ENCODE results near the gene VPS13C.

The VPS13C gene

GRCh38 chr15:62060113-62060895 lies at the start of gene VPS13C:
TSS of gene VPS13C (minus strand) at chr15:62060447. CDS start at chr15:62060374, 73 bp downstream.
- TF ChIP-seq CTCF (IDR thresholded peaks at IDR 0.05; ENCODE audit: low read depth, low read length) = peak; percentile 81
- DNase-seq (ENCODE audit: low read depth, low spot score) = peak; percentile 92
- peak within 1 kb of the TSS; percentile 81 for H3K4me3 ChIP-seq (ENCODE audit: low read depth, low read length)
- in situ Hi-C loops (cut with HindIII; ENCODE audit: low sequenced_read_pairs) = no loop called here

GRCh38 chr15:62109437-62109836 lies 49.2 kb upstream of the VPS13C start:
- DNase-seq (ENCODE audit: low read depth, low spot score) = no peak
- in situ Hi-C loops (cut with HindIII; ENCODE audit: low sequenced_read_pairs) = no loop called here
- H3K4me3 ChIP-seq (ENCODE audit: low read depth, low read length) = no peak overlapping the region
- no peak for TF ChIP-seq CTCF (IDR thresholded peaks at IDR 0.05; ENCODE audit: low read depth, low read length)

- TF ChIP-seq CTCF (IDR thresholded peaks at IDR 0.05; ENCODE audit: low read depth, low read length) = no peak
- no peak for DNase-seq (ENCODE audit: low read depth, low spot score)
- H3K4me3 ChIP-seq (ENCODE audit: low read depth, low read length) = no peak overlapping the region
- in situ Hi-C loops (cut with HindIII; ENCODE audit: low sequenced_read_pairs) = no loop called here
Observed at GRCh38 chr15:62108411-62108810, 48.2 kb upstream of the VPS13C start.

GRCh38 chr15:62107571-62108121 lies 47.4 kb upstream of the VPS13C start:
- DNase-seq (ENCODE audit: low read depth, low spot score) = no peak
- in situ Hi-C loops (cut with HindIII; ENCODE audit: low sequenced_read_pairs) = no loop called here
- TF ChIP-seq CTCF (IDR thresholded peaks at IDR 0.05; ENCODE audit: low read depth, low read length) = no peak
- no peak overlapping the region for H3K4me3 ChIP-seq (ENCODE audit: low read depth, low read length)

- no peak for DNase-seq (ENCODE audit: low read depth, low spot score)
- in situ Hi-C loops (cut with HindIII; ENCODE audit: low sequenced_read_pairs) = no loop called here
- no peak for TF ChIP-seq CTCF (IDR thresholded peaks at IDR 0.05; ENCODE audit: low read depth, low read length)
- H3K4me3 ChIP-seq (ENCODE audit: low read depth, low read length) = no peak overlapping the region
Observed at GRCh38 chr15:62106096-62106495, 45.8 kb upstream of the VPS13C start.

- DNase-seq (ENCODE audit: low read depth, low spot score) = no peak
- in situ Hi-C loops (cut with HindIII; ENCODE audit: low sequenced_read_pairs) = no loop called here
- TF ChIP-seq CTCF (IDR thresholded peaks at IDR 0.05; ENCODE audit: low read depth, low read length) = no peak
- no peak overlapping the region for H3K4me3 ChIP-seq (ENCODE audit: low read depth, low read length)
Observed at GRCh38 chr15:62105266-62105665, 45.0 kb upstream of the VPS13C start.
